Retinal pigment epithelial cell (primary cell): ENCODE data around the gene SLC25A18.

Experiments
- DNase-seq: peaks from one replicate; pipeline ENCODE4 v3.0.0-alpha.2; 2010; ENCODE audit warnings: low read depth
- H3K4me3 ChIP-seq: 2 replicates; pipeline ENCODE4 v1.5.1; 2011; ENCODE audit warnings: mild to moderate bottlenecking, low read length, control low read depth, moderate library complexity
- TF ChIP-seq, protein P1 (sequence below): conservative IDR thresholded peaks from 2 replicates; pipeline ENCODE4 v1.5.1; 2011; ENCODE audit warnings: low read depth, low read length, control low read depth, inconsistent platforms

SLC25A18 gene

DNA sequence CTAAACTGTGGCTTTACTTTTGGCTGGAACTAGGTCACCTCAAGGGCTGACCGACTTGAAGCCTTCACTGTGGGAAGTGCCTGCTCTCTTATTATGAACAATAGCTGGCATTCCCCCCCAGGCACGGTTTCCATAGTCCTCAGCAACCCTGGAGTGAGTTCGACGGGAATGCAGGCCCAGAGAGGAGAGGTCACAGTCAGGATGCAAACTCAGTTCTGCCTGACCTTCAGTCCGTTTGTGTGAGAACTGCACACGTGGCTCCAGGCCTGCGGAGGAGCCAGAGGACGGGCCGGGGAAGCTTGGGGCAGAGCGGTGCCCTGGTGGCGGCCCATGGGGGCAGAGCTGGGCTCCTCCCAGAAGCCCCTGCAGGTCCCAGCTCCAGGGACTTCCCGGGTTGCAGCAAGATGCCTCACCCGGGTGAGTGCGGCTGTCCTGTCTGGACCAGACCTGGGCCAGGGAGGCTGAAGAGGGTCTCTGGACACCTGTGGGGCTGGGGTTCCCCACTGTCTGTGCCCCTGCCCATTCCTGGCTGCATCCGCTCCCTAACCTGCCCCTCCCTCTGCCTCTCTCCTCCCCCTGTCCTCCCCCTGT, 17.2 kb downstream of the SLC25A18 start:
- H3K4me3 ChIP-seq: no peak overlapping the region
- TF ChIP-seq, protein P1, sequence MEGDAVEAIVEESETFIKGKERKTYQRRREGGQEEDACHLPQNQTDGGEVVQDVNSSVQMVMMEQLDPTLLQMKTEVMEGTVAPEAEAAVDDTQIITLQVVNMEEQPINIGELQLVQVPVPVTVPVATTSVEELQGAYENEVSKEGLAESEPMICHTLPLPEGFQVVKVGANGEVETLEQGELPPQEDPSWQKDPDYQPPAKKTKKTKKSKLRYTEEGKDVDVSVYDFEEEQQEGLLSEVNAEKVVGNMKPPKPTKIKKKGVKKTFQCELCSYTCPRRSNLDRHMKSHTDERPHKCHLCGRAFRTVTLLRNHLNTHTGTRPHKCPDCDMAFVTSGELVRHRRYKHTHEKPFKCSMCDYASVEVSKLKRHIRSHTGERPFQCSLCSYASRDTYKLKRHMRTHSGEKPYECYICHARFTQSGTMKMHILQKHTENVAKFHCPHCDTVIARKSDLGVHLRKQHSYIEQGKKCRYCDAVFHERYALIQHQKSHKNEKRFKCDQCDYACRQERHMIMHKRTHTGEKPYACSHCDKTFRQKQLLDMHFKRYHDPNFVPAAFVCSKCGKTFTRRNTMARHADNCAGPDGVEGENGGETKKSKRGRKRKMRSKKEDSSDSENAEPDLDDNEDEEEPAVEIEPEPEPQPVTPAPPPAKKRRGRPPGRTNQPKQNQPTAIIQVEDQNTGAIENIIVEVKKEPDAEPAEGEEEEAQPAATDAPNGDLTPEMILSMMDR: no peak
- DNase-seq: no peak

DNA sequence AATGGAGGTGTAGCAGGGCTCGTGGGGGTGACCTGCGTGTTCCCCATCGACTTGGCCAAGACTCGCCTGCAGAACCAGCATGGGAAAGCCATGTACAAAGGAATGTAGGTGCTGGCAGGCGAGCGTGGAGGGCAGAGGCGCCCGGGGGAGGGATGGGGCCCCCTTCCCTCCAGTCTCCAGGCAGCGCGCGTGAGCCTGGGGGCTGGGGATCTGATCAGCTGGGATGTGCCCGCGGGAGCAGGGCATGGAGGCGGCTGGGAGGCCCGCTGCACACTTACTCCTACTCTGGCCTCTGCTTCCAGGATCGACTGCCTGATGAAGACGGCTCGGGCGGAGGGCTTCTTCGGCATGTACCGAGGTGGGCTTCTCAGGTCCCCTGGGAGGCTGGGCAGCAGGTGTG, 17.8 kb downstream of the SLC25A18 start:
- TF ChIP-seq, protein P1: no peak
- no peak overlapping the region for H3K4me3 ChIP-seq
- no peak for DNase-seq

DNA sequence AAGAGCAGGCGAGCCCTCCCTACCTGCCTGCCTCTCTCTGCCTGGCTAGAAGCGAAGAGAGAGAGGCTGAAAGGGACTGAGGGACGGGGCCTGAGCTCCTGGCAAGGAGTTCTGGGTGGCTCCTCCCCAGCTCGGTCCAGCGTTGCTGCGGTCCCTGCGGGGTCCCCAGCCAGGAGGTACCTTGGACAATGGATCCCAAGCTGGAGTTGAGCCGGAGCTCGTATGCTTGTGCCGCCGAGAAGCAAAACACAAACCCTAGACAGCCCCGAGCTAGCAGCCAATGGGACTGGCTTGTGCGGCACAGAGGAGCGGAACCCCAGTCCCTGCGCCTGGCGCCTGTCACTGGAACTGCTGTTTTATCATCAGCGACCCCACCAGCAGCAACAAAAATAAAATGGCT, 18.3 kb downstream of the SLC25A18 start:
- TF ChIP-seq, protein P1: no peak
- no peak for DNase-seq
- no peak overlapping the region for H3K4me3 ChIP-seq

DNA sequence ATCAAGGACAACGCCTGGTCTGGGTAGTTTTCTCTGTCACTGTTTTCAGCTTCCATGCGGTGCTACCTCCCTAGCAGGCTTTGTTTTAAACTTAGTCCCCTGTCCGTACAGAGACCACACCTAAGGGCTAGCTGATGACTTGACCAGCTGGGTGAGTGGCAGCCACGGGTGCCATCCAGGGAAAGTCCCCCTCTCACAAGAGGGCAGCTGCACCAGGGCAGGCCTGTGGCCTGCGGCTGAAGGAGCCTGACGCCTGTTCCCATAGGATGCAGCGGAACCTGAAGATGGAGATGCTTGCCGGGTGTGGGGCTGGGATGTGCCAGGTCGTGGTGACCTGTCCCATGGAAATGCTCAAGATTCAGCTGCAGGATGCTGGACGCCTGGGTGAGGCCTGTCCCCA, 19.9 kb downstream of the SLC25A18 start:
- no peak for DNase-seq
- TF ChIP-seq, protein P1: no peak
- no peak overlapping the region for H3K4me3 ChIP-seq

DNA sequence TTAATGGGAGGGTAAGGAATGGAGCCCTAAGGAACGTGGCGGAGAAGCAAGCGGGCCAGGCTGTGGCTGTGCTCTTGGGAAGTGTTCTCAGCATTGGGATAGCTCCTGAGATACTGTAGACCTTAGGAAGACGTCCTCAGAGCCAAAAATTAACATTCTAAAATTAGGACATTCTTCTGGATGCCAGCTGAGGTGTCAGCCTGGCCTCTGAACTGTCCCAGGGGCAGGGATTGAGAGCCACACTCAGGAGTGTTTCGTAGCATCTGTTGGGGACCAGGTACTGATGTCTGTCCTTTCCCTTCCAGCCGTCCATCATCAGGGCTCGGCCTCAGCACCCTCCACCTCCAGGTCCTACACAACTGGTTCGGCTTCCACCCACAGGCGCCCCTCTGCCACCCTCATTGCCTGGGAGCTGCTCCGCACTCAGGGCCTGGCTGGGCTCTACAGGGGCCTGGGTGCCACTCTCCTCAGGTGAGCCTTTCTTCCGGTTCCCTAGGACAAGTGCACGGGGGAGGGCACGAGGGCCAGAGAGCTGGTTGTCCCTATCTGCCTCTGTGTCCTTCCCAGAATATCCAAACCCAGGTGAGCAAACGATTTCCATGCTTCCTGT, 23.6 kb downstream of the SLC25A18 start:
- DNase-seq: no peak
- TF ChIP-seq, protein P1: no peak

DNA sequence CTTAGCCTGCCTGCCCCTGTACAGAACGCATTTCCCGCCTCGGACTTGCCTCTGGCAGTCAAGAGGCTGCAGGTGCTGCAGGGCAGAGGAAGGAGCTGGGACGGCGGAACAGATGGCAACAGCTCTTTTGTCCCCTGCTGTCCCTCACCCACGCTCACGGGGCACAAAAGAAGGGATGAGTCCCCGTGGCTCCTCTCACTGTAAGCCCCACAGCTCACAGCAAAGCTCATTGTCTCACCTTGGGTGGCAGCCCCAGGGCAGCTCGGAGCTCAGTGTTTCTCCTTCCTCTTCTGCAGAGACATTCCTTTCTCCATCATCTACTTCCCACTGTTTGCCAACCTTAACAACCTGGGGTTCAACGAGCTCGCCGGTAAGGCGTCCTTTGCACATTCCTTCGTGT, 24.3 kb downstream of the SLC25A18 start:
- no peak for DNase-seq
- TF ChIP-seq, protein P1: no peak
- no peak overlapping the region for H3K4me3 ChIP-seq

More for the DNA sequence above, 23.6 kb downstream of the SLC25A18 start:
- no peak overlapping the region for H3K4me3 ChIP-seq

DNA sequence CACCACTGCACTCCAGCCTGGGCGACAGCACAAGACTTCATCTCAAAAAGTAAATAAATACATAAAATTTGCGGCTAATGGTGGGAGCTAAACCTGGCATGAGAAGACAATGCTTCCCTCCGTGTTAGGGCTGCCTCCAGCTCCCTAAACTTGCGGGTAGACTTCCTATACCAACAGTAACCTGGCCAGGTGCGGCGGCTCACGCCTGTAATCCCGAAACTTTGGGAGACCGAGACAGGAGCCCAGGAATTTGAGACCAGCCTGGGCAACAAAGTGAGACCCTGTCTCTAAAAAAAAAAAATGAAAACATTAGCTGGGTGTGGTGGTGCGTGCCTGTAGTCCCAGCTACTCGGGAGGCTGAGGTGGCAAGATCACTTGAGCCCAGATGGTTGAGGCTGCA, 25.3 kb downstream of the SLC25A18 start:
- DNase-seq: no peak
- TF ChIP-seq, protein P1: no peak
- H3K4me3 ChIP-seq: no peak overlapping the region
